Measurements from ENCODE around the gene DAD1.

- TF ChIP-seq CTCF (IDR thresholded peaks at IDR 0.05 in 2 of 3, conservative IDR thresholded peaks at IDR 0.05 in 1 of 3; ENCODE audit: borderline replicate concordance in 1 of 3, insufficient read depth in 1 of 3, low read depth in 2 of 3, low read length in 2 of 3) = no peak
- no peak for TF ChIP-seq POLR2A (IDR thresholded peaks at IDR 0.05; ENCODE audit: borderline replicate concordance, extremely low read depth, insufficient read depth, insufficient read length)
- TF ChIP-seq SIN3A (IDR thresholded peaks at IDR 0.05; ENCODE audit: low read depth) = no peak
- TF ChIP-seq CEBPB (IDR thresholded peaks at IDR 0.05; ENCODE audit: low read depth) = no peak
- no peak for TF ChIP-seq REST (IDR thresholded peaks at IDR 0.05; ENCODE audit: low read depth)
- TF ChIP-seq SRF (IDR thresholded peaks at IDR 0.05; ENCODE audit: low read depth) = no peak
- TF ChIP-seq EZH2 (IDR thresholded peaks at IDR 0.05) = no peak
- TF ChIP-seq EGR1 (IDR thresholded peaks at IDR 0.05; ENCODE audit: low read depth) = no peak
- TF ChIP-seq ELF1 (IDR thresholded peaks at IDR 0.05; ENCODE audit: borderline replicate concordance, low read depth) = no peak
Measured at GRCh38 chr14:22610931-22611330, 21.9 kb upstream of the DAD1 start.
